Right atrium auricular region (tissue), 2 donors: ENCODE results near the gene TMEM221. TPM values are rescaled to one million over a fixed set of nuclear protein-coding genes. Genes with fewer than 3 reads are reported as not detected.

ENCODE experiments used
- DNase-seq: peaks from one replicate; pipeline ENCODE4 v3.0.0-alpha.2; 2019; ENCODE audit warnings: low spot score
- H3K27ac ChIP-seq, 2 donors: fragments of 200-600 bp; sonication (generic); 1 replicate in 1 of 2; 2 replicates in 1 of 2; pipeline ENCODE4 v1.5.1; 2016 to 2019
- H3K27me3 ChIP-seq, 2 donors: fragments of 200-600 bp; sonication (generic); one replicate each; pipeline versions ENCODE4 v1.5.1 to v1.6.0; 2017 to 2019
- H3K36me3 ChIP-seq: fragments of 200-600 bp; sonication (generic); one replicate; pipeline ENCODE4 v1.5.1; 2016
- H3K4me1 ChIP-seq, 2 donors: fragments of 200-600 bp; sonication (generic); one replicate each; pipeline versions ENCODE4 v1.5.1 to v1.6.0; 2017 to 2019
- H3K4me3 ChIP-seq, 2 donors: fragments of 200-600 bp; sonication (generic); 1 replicate in 1 of 2; 2 replicates in 1 of 2; pipeline ENCODE4 v1.5.1; 2017 to 2019; ENCODE audit warnings: mild to moderate bottlenecking in 1 of 2, moderate library complexity in 1 of 2
- H3K9me3 ChIP-seq, 2 donors: fragments of 200-600 bp; sonication (generic); one replicate each; pipeline ENCODE4 v1.5.1; 2019
- CTCF ChIP-seq, 2 donors: fragments of 200-600 bp; sonication (generic); IDR thresholded peaks; one replicate each; pipeline ENCODE4 v1.5.1; 2019; ENCODE audit warnings: antibody characterized with exemption in 2 of 2
- total RNA-seq, 2 donors: library from RNA; depleted of rRNA; stranded (reverse); fragments of >200 nt; gene quantifications; one replicate each; pipeline ENCODE4 v1.1.0, GENCODE V29; 2016

TMEM221 gene
- total RNA-seq, 2 donors from 2014 or later, result 0.30 to 0.51 TPM

GRCh38 chr19:17484520-17485185 is 36.2 kb upstream of the TMEM221 start:
- Histone ChIP-seq H3K27ac (no peak overlapping the region), H3K4me3 (no peak overlapping the region), H3K9me3 (no peaks in the 10 kb centered on the region), H3K36me3 (peaks cover 11% of the 10 kb centered on the region), H3K4me1 (peaks cover 0 to 25% of the 10 kb centered on the region in 2 donors), H3K27me3 (no peaks in the 10 kb centered on the region)
- TF ChIP-seq CTCF (IDR thresholded peaks at IDR 0.05), result no peak
- no peak for DNase-seq

- no peak for DNase-seq
- peaks cover 0 to 15% of the 10 kb centered on the region in 2 donors for H3K4me1 ChIP-seq
- no peaks in the 10 kb centered on the region for H3K27me3 ChIP-seq
- H3K27ac ChIP-seq, result no peak overlapping the region
- no peaks in the 10 kb centered on the region for H3K9me3 ChIP-seq
- no peak overlapping the region for H3K4me3 ChIP-seq
- TF ChIP-seq CTCF (IDR thresholded peaks at IDR 0.05), result no peak
- peaks cover 11% of the 10 kb centered on the region for H3K36me3 ChIP-seq
These were observed 35.1 kb upstream of the TMEM221 start for GRCh38 chr19:17483605-17484002.

GRCh38 chr19:17482877-17483604 is 34.6 kb upstream of the TMEM221 start:
- Histone ChIP-seq H3K27ac (no peak overlapping the region), H3K27me3 (no peaks in the 10 kb centered on the region), H3K36me3 (peaks cover 10% of the 10 kb centered on the region), H3K4me1 (peaks cover 0 to 10% of the 10 kb centered on the region in 2 donors), H3K4me3 (no peak overlapping the region), H3K9me3 (no peaks in the 10 kb centered on the region)
- TF ChIP-seq CTCF (IDR thresholded peaks at IDR 0.05), result no peak
- DNase-seq, result no peak

- Histone ChIP-seq H3K27me3 (no peaks in the 10 kb centered on the region), H3K4me1 (peaks cover 0 to 7% of the 10 kb centered on the region in 2 donors), H3K4me3 (no peak overlapping the region), H3K27ac (no peak overlapping the region), H3K36me3 (no peaks in the 10 kb centered on the region), H3K9me3 (no peaks in the 10 kb centered on the region)
- DNase-seq, result no peak
- TF ChIP-seq CTCF (IDR thresholded peaks at IDR 0.05), result no peak
These were observed 33.5 kb upstream of the TMEM221 start for GRCh38 chr19:17481986-17482385.

- no peak overlapping the region for H3K27ac ChIP-seq
These were observed 30.9 kb upstream of the TMEM221 start for GRCh38 chr19:17479325-17479791.

More at GRCh38 chr19:17479325-17479791, 30.9 kb upstream of the TMEM221 start:
- Histone ChIP-seq H3K9me3 (no peaks in the 10 kb centered on the region), H3K4me3 (no peak overlapping the region), H3K36me3 (no peaks in the 10 kb centered on the region), H3K4me1 (peaks cover 0 to 21% of the 10 kb centered on the region in 2 donors), H3K27me3 (no peaks in the 10 kb centered on the region)
- no peak for DNase-seq
- no peak for TF ChIP-seq CTCF (IDR thresholded peaks at IDR 0.05)
